Measurements from ENCODE around the gene DFFB.

DNA sequence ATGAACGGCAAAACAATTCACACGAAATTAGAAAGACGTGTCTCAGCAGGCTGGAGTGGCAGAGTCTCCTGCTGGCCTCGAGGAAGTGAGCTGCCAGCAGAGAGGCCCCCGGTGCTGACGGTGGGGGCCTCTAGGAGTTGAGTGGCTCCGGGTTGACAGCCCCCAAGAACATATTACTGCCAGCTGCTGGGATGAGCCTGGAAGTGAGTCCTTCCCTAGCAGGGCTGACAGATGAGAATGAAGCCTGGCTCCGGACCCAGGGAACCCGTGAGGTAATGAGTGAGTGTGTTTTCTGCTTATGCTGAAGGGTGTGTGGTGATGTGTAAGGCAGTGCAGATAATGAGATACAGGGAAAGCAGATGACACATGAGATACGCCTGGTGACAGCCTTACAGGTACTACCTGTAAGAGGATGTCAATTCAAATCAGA lies 37.5 kb upstream of the DFFB start:
- TF ChIP-seq CTCF (IDR thresholded peaks at IDR 0.05 in 8 of 11, conservative IDR thresholded peaks at IDR 0.05 in 3 of 11) (no peak), POLR2AphosphoS5 (IDR thresholded peaks at IDR 0.05) (no peak), POLR2A (IDR thresholded peaks at IDR 0.05) (no peak)
